Stimulated activated CD4-positive, alpha-beta T cell treated with anti-CD3 and anti-CD28 coated beads, Interleukin-2, amount 100 ng/mL, for 24 hours (primary cell): ENCODE measurements around the gene WDR7.
A peak's percentile ranks its signal among the peaks of the same experiment; 100 is the strongest.

Experiments used
- DNase-seq, 2 donors: peaks; one replicate each; pipeline ENCODE4 v3.0.0-alpha.2; 2020

WDR7 gene

DNA sequence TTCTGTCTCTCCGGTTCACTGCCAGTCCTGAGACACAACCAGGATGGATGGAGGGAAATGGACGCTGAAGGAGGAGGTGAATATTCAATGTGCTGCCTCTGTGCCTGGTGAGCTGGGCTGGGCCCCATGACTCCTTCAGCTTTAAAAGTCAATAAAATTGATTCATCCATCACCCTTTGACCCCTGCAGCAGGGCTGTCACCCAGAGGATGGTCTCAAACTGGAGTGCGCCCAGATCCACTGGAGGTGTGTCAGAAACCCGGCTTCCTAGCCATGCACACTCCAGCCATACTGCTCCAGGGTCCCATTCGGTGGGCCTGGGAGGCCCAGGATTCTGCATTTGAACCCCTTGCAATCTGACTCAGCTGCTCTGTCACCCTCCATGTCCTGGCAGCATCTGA lies 401.6 kb downstream of the WDR7 start:
- no peak for DNase-seq

DNA sequence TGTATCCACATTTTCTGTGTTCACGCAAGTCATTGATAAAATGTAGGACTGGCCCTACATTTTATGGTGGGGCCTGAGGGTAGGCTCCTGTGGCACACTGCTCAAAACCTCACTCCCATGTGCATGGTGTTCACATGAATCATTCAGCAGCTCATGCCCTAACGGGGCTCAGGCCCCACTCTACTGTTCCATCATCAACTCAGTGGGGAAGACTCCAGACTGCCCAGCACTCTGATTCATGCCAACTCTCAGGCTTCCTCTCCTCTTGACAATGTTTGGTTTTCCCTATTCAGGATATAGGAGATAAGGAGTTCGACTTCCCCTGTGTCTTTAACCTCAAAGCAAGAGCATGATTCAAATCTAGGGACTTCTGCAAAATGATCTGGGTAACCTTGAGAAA lies 403.7 kb downstream of the WDR7 start:
- no peak for DNase-seq

- DNase-seq = no peak
These were observed 406.7 kb downstream of the WDR7 start for GRCh38 chr18:57057890-57058289.

DNA sequence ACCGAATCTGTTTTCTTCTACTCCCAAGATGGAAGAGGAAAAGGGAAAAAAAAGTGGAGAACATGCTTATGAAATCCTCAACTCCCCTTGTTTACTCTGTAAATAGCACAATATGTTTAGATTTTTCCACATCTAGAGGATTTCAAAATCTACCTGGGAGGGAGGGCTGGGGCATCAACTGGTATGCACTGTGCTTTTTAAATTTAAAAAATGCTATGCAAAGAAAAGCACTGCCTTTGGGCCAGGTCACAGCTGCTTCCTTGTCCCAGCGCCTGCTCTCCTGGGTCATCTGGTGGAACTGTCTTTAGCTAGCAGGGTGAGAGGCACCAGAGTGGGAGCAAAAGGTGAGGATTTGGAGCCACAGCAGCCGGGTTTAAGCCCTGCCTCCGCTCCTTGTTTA lies 407.6 kb downstream of the WDR7 start:
- DNase-seq = no peak

DNA sequence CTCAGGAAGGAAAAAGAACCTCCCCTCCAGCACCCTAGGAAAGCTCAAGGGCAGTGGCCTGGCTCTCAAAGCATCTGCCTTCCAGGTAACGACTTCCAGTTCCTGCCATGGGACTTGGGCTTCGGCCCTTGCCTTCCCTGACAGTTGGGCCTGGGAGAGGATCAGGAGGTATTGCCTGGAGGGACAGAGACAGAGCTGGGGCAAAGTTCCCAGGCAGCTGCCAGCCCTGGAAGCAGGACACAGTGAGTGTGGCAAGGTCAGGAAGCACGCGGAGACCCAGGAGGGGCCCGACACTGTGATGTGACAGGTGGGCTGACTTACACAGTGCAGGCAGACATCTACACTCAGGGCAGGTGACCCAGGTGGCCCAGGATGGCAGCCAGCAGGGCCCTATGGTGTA lies 408.2 kb downstream of the WDR7 start:
- DNase-seq = no peak

DNA sequence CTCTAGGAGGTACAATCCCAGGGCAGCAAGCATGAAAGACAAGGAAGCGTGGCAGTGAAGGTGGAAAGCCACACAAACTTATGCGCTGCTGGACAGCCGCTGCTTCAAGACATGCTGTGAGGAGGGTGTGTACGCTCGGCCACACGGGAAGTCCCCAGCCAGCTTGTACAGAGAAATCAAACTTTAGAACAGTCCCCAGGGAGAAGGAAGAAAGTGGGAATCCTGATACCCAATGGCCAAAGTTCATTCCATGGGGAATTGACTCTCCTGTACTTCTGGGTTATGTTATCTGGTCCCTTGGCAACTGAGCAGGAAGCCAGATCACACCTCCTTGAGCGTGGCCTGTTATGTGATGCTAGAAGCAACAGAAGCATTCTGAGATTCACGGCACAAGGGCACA lies 409.7 kb downstream of the WDR7 start:
- no peak for DNase-seq

- DNase-seq = no peak
These were observed 411.0 kb downstream of the WDR7 start for GRCh38 chr18:57062178-57062577.

GRCh38 chr18:57062844-57063243 lies 411.7 kb downstream of the WDR7 start:
- DNase-seq = no peak

- DNase-seq = no peak
These were observed 412.5 kb downstream of the WDR7 start for GRCh38 chr18:57063601-57064103.

DNA sequence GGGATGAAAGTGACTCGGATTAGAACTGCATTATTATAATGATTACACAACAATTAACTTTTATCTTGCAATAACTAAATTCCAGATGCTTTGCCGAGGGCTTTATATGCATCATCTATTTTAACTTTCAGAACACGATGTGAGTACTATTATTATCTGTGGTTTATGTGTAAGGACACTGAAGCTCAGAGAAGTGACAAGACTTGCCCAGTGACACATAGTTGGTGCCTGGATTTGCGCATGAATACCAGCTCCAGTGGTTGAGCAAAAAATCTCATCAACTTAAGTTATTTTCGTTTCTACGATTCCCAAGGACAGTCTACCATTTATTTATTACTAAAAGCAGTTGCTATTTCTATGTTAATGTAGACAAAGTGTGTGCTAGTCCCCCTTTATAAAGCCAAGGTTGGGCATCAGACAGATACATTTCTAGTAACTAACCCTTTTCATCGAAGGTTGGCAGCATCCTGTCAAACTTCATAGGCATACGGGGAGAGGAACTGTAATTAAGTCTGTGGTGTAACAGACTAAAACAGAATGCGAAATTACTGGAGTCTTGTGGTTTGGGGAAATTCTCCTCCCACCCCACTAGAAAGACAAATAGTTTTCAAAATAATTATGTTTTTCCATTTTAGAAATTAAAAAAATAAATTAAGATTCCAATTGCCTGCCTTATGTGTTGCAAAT lies 422.5 kb downstream of the WDR7 start:
- no peak for DNase-seq

DNA sequence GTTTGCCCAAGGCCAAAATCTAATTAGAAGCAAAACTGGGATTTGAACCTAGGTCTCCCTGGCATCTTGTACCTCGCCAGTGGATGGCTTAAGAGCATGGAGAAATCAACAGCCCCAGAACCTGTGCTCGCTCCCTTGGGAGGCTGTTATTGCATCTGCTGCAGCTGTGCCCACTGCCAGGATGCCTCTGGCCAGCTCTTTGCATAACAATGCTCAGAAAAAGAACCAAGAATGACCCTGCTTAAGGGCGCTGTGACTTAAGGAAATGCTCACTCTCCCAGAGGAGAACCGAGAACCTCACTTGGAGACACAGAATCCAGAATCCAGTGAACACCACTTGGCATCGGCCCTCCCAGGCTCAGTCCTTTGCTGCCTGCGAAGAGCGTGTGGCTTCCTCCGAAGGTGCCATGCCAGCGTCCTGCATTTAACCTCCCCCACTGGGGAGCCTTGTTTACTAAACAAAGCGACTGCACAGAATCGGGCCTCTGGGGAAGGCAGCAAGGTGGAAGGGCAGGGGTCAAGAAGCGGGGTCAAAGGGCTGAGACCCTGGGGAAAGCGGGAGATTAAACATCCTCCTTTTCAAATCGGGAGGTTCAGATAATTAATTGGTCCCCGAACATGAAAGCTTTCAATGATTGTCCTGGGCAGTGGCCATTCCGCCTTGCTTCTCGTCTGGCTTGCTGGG lies 424.7 kb downstream of the WDR7 start:
- DNase-seq = no peak

DNA sequence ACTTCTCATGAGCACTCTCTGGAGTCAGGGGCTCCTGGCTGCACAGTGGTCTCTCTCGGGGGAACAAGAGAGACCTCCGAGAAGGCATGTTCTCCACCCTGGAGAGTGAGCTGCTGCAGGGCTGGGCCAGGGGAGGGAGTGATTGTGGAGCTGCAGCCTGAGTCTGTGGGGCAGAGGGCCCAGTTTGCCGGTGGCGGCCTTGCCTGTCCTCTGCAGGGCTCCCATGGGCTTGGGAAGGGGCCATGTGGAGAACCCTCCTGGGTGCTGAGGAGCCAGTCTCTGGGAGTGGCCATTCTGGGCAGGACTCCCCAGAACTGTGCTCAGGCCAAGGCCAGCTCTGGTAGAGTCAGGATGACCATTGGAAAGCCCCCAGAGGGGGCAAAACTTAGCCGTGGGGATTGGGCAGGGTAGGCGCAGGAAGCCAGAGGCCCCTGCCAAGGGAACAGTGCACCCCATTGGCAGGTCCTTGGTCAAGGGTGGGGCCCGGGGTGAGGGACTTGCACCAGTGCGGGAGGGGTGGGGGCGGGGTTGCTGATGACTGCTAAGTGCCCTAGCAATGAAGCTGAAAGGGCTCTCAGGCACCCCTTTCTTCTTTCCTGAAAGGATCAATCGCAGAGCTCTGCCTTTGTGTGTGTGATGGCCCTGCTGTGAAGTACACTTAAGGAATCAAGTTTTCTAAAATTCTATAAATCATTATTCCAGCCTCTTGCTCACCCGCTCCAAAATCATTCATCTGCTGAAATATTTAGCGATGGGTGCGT lies 426.0 kb downstream of the WDR7 start:
- no peak for DNase-seq

DNA sequence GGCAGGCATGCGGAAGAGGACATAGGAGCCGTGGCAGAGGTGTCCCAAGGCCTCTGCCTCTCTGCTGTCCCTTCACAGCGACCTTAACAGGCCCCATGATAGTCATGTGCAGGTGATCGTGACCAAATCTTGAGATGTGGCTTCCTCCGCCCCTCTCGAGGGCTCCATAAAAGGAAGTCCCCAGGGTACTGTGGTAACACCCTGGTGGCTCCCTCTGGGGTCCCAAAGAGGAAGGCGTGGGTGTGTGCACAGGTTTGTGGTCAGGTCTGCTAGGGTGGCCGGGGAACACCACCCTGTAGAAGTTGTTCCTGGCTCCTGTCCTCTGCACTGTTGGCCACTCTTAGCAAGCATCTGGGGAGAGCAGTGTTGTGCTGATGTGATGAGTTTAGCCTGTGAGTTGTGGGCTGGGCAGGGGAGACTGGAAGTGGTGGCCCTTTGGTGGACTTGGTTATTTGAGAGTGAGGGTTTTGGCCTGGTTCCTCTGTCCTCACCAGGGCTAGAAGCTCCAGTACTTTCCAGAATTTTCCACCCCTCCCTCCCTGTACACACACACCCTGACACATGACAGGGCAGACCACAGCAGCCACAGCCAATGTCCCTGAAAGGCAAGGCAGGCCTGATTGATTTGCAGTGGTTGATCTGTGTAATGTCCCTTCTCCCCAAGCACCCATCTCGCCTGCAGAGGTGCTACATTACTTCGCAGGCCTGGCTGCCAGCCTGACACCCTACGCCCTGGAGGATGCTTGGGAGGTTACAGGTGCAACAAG lies 426.8 kb downstream of the WDR7 start:
- DNase-seq = peak in 1 of 2 donors; percentile 5

DNA sequence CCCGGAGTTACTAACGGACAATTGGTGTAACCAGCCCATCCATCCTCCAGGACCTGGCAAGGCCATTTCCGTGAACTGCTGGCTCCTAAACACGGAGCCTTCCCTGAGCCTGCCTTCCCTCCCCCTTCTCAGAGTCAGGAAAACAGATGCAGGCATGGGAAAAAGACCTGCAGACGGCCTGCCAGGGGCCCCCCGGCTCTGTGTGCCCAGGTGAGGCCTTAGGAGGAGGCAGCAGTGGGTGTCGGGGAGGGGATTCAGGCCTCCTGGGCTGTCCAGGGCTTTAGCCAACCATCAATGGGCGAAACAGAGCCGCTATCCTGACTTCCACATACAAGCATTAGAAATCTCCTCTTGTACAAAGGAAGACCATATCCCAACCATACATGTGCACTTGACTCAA lies 427.5 kb downstream of the WDR7 start:
- DNase-seq = no peak

- no peak for DNase-seq
These were observed 429.3 kb downstream of the WDR7 start for GRCh38 chr18:57080479-57080878.

GRCh38 chr18:57081899-57082298 lies 430.7 kb downstream of the WDR7 start:
- no peak for DNase-seq

GRCh38 chr18:57083485-57083884 lies 432.3 kb downstream of the WDR7 start:
- no peak for DNase-seq

DNA sequence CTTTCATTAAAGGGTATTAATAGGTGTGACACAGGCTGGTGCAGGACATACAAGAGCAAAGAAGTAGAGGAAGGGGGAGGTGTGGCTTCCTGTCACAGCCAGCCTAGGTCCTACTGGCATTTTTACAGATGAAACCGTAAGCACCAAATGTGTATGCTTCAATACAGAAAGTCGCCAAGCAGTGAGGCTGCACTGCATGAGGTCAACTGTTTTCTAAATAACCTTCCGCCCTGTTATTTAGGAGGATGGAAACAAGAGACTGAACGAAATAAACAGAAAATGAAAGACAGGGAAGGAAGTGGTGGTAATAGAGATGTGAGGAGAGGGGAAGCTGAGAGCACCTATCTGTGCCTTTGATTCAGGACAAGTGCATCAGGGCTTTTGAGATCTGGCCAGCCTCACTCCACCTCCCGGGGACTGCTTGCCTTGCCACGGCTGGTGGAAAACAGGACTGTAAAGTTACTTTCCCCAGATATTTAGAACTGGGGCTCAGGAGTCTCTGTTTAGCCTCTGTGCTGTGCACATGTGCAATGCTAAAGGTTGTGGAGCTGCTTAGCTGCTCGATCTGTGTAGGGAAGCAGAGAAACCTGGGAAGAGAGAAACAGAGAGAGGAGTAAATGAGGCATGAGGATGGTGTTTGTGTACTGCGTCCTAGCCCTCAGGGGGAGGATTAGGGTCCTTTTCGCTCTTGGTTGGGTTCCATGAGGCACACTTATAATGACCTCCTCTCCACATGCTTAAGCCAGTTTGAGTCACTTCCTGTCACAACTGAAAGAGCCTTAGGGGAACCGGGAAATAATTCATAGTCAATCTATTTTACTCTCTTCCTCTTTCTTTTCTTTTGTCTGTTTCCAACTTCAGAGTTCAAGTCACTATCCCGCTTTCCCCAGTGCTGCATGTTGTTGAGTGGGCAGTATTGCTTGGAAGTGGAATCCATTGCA lies 433.4 kb downstream of the WDR7 start:
- DNase-seq = no peak

DNA sequence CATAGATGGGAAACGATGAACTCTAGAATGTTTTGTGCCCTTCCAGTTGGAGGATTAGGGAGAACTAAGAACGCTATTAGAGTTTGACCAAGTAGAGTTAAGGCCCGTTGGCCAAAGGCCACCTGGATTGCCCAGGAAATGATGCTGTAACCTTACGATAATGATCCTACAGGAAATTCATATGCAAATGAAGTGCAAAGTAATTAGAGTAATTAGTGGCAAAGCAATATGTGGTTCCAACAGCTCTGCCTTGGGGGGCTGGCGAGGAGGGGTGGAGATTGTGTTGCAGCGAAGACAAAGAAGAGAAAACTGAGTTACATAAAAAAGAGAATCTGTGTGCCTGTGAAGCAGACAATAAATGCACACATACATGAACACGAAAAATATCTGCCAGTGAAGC lies 434.2 kb downstream of the WDR7 start:
- DNase-seq = no peak

- no peak for DNase-seq
These were observed 435.0 kb downstream of the WDR7 start for GRCh38 chr18:57086163-57086562.
